Fibroblast of lung (primary cell): Measurements from ENCODE around the gene NOL9. TPM values are rescaled to one million over a fixed set of nuclear protein-coding genes. Genes with fewer than 3 reads are reported as not detected.

Source experiments
- DNase-seq, 2 donors: peaks; one replicate each; pipeline versions ENCODE4 v3.0.0 to v3.0.0-alpha.2; 2010; ENCODE audit warnings: low read depth in 2 of 2
- H2AFZ ChIP-seq: 2 replicates; pipeline ENCODE4 v1.5.1; 2012; ENCODE audit warnings: low read length, control low read depth, inconsistent platforms
- H3K27ac ChIP-seq: 2 replicates; pipeline ENCODE4 v1.5.1; 2011; ENCODE audit warnings: low read length, control low read depth; ENCODE audit not compliant: insufficient read depth
- H3K27me3 ChIP-seq: 2 replicates; pipeline ENCODE4 v1.5.1; 2011; ENCODE audit warnings: mild to moderate bottlenecking, low read length; ENCODE audit not compliant: control insufficient read depth, insufficient read depth
- H3K36me3 ChIP-seq: 2 replicates; pipeline ENCODE4 v1.5.1; 2011; ENCODE audit warnings: low read length; ENCODE audit not compliant: control insufficient read depth, insufficient read depth
- H3K4me1 ChIP-seq: 2 replicates; pipeline ENCODE4 v1.5.1; 2011; ENCODE audit warnings: low read length; ENCODE audit not compliant: control insufficient read depth, insufficient read depth; ENCODE audit errors: extremely low read depth
- H3K4me2 ChIP-seq: 2 replicates; pipeline ENCODE4 v1.5.1; 2011; ENCODE audit warnings: low read length, control low read depth; ENCODE audit not compliant: insufficient read depth; ENCODE audit errors: extremely low read depth
- H3K4me3 ChIP-seq, 4 experiments: fragments of 200-600 bp in 1 of 4; sonication (generic) in 1 of 4; replicated peaks in 1 of 4; 2 replicates each; pipeline ENCODE4 v1.5.1; 2011 to 2016; ENCODE audit warnings: low read length in 4 of 4, low read depth in 3 of 4, mild to moderate bottlenecking in 3 of 4, control low read depth in 2 of 4, inconsistent platforms in 1 of 4, mixed read lengths in 1 of 4; ENCODE audit not compliant: insufficient read depth in 1 of 4; ENCODE audit errors: control extremely low read depth in 1 of 4
- H3K79me2 ChIP-seq: 2 replicates; pipeline ENCODE4 v1.5.1; 2012; ENCODE audit warnings: mild to moderate bottlenecking, low read length, inconsistent platforms; ENCODE audit not compliant: control insufficient read depth, insufficient read depth
- H3K9ac ChIP-seq: 2 replicates; pipeline ENCODE4 v1.5.1; 2011; ENCODE audit warnings: mild to moderate bottlenecking, low read length, control low read depth; ENCODE audit not compliant: insufficient read depth
- H3K9me3 ChIP-seq: 2 replicates; pipeline ENCODE4 v1.5.1; 2012; ENCODE audit warnings: low read depth, low read length; ENCODE audit not compliant: control insufficient read depth, insufficient read depth
- H4K20me1 ChIP-seq: 2 replicates; pipeline ENCODE4 v1.5.1; 2011; ENCODE audit warnings: low read length; ENCODE audit not compliant: control insufficient read depth, insufficient read depth; ENCODE audit errors: extremely low read depth
- EZH2 ChIP-seq: IDR thresholded peaks from 2 replicates; pipeline ENCODE4 v1.5.1; 2012; ENCODE audit warnings: low read length, control low read depth, mild to moderate bottlenecking; ENCODE audit errors: missing control alignments
- polyA plus RNA-seq, 2 donors: library from polyadenylated mRNA; depleted of rRNA in 1 of 2; stranded (reverse) in 1 of 2; unstranded in 1 of 2; fragments of >200 nt; gene quantifications; 2 replicates each; pipeline ENCODE4 v1.2.1, GENCODE V29; 2011 to 2012; ENCODE audit warnings: missing spikeins in 1 of 2
- total RNA-seq: library from RNA; depleted of rRNA; stranded (reverse); fragments of >200 nt; gene quantifications from 2 replicates; pipeline ENCODE4 v1.2.1, GENCODE V29; 2014
- TF ChIP-seq, protein P1 (sequence below), 2 donors: IDR thresholded peaks in 1 of 2; conservative IDR thresholded peaks in 1 of 2; 1 replicate in 1 of 2; 2 replicates in 1 of 2; pipeline ENCODE4 v1.5.1; 2011 to 2012; ENCODE audit warnings: low read length in 2 of 2, control low read depth in 1 of 2, inconsistent platforms in 1 of 2, low read depth in 1 of 2, mild to moderate bottlenecking in 1 of 2

Gene NOL9
- total and polyA plus RNA-seq, 2 donors (not counting 1 experiment from before 2014, with no cell fraction given) = 17.5 to 19.0 TPM

DNA sequence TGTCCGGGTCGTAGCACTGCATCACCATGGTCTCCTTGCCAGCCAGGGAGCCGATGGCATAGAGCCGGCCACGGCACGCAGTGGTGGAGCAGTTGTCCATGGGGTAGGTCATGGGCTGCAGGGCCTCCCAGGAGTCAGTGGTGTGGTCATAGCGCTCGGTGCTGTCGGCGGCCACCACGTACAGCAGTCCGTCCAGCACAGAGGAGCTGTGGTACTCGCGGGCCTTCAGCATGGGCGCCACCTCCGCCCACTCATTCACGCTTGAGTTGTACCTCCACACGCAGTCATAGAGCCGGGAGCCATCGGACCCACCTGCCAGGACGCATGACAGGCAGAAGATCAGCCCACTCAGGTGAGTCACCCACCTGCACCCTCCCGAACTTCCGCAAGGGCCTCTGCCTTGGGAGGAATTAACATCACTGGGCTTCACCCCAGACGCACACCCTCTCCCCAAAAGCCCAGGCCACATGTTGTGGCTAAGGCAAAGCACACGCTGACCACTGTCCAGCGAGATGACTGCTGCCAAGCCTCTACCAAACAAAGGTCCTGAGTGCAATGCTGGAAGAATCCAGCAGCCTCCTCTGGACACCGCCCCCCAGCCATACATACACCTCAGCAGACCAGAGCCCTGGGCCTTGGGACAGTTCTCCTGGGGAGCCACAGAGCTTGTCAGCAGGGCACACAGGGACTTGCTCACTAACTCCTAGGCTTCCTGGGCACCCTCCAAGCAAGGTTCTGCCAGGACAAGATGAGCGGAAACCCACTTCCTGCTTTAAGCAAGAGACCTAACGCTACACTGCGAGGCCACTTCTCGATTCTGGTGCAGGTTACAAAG lies 45.0 kb upstream of the NOL9 start:
- Histone ChIP-seq H3K4me2 (peak overlapping the region; percentile 70), H3K9me3 (no peaks in the 10 kb centered on the region), H2AFZ (no peak overlapping the region), H3K4me1 (peaks cover 11% of the 10 kb centered on the region), H3K4me3 (peak overlapping the region; percentile 8 to 99 (median 64)), H3K36me3 (peaks cover 25% of the 10 kb centered on the region), H4K20me1 (no peaks in the 10 kb centered on the region), H3K27ac (no peak overlapping the region), H3K9ac (no peak overlapping the region), H3K79me2 (peaks cover 68% of the 10 kb centered on the region), H3K27me3 (no peaks in the 10 kb centered on the region)
- peak; percentile 23 to 46 for DNase-seq
- no peak for TF ChIP-seq EZH2
- TF ChIP-seq, protein P1, sequence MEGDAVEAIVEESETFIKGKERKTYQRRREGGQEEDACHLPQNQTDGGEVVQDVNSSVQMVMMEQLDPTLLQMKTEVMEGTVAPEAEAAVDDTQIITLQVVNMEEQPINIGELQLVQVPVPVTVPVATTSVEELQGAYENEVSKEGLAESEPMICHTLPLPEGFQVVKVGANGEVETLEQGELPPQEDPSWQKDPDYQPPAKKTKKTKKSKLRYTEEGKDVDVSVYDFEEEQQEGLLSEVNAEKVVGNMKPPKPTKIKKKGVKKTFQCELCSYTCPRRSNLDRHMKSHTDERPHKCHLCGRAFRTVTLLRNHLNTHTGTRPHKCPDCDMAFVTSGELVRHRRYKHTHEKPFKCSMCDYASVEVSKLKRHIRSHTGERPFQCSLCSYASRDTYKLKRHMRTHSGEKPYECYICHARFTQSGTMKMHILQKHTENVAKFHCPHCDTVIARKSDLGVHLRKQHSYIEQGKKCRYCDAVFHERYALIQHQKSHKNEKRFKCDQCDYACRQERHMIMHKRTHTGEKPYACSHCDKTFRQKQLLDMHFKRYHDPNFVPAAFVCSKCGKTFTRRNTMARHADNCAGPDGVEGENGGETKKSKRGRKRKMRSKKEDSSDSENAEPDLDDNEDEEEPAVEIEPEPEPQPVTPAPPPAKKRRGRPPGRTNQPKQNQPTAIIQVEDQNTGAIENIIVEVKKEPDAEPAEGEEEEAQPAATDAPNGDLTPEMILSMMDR (conservative IDR thresholded peaks at IDR 0.05 in 1 of 2, IDR thresholded peaks at IDR 0.05 in 1 of 2; ENCODE audit: low read depth in 1 of 2, low read length in 2 of 2) = no peak

DNA sequence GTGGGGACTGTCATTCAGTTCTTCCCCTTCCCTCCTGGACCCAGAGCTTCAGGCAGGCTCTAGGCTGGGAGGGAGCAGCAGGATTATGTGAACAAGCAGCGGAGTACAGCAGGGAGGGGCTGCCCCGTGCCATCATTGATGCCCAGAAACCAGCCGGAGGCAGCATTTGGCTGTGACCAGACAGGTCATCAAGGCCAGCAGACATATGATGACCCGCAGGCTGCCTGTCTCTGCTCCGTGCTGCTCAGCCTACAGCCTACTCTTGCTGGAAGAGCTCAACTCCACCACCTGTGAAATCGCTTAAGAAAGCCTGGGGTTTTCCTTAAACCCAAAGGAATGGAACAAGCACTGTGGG lies 43.4 kb upstream of the NOL9 start:
- H3K27me3 ChIP-seq = no peaks in the 10 kb centered on the region
- H2AFZ ChIP-seq = no peak overlapping the region
- no peak overlapping the region for H3K4me3 ChIP-seq
- H4K20me1 ChIP-seq = no peaks in the 10 kb centered on the region
- H3K36me3 ChIP-seq = peaks cover 35% of the 10 kb centered on the region
- DNase-seq = no peak
- no peak overlapping the region for H3K9ac ChIP-seq
- no peaks in the 10 kb centered on the region for H3K4me1 ChIP-seq
- H3K4me2 ChIP-seq = no peak overlapping the region
- no peaks in the 10 kb centered on the region for H3K9me3 ChIP-seq
- peaks cover 75% of the 10 kb centered on the region for H3K79me2 ChIP-seq
- no peak overlapping the region for H3K27ac ChIP-seq
- TF ChIP-seq, protein P1 (conservative IDR thresholded peaks at IDR 0.05 in 1 of 2, IDR thresholded peaks at IDR 0.05 in 1 of 2; ENCODE audit: low read depth in 1 of 2, low read length in 2 of 2) = no peak
- TF ChIP-seq EZH2 = no peak

DNA sequence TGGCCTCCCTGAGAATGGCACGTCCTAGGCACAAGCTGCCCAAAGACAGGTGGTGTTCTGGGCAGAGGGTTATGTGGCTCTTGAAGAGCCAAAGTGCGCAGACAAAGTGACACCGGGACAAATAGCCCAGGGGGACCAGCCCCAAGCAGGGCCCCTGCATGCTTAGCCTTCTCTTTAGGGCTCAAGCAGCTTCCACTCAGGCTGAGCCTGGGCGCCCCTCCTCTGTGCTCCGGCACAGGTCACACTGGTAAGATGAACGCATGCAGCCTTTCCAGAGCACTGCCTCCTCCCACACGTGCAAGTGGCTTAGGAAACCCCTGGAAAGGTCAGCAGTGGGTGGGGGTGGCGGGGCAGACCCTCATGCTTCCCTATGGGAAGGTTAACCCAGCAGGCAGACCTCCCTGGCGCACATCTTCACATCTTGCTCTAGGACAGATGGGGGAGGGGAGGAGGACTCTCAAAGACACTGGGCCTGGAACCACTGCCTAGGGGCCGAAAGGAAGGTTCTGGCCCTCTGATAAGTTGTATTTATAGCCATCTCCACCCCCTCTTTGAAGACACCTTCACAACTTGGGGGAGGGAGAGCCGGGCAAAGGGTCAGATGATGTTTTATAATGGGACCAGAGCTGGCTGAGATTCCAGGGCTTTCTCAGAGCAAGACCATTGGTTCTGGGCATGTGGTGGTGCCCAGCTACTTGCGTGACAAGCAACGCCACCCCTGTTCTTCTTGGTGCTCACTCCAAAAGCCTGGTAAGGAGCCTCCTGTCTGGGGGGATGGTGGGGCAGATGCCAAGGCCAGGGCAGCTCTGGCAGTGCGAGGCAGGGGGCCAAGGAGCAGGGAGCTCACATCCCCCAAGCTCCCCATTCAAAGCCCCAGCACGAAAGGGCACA lies 42.8 kb upstream of the NOL9 start:
- Histone ChIP-seq H3K79me2 (peaks cover 72% of the 10 kb centered on the region), H3K4me2 (no peak overlapping the region), H3K27me3 (no peaks in the 10 kb centered on the region), H3K4me1 (no peaks in the 10 kb centered on the region), H3K9me3 (no peaks in the 10 kb centered on the region), H3K36me3 (peaks cover 40% of the 10 kb centered on the region), H4K20me1 (no peaks in the 10 kb centered on the region), H2AFZ (no peak overlapping the region), H3K4me3 (peak overlapping the region in 1 of 4 experiments; percentile 25), H3K9ac (no peak overlapping the region), H3K27ac (no peak overlapping the region)
- no peak for DNase-seq
- no peak for TF ChIP-seq EZH2
- TF ChIP-seq, protein P1 (conservative IDR thresholded peaks at IDR 0.05 in 1 of 2, IDR thresholded peaks at IDR 0.05 in 1 of 2; ENCODE audit: low read depth in 1 of 2, low read length in 2 of 2) = no peak
